NCI-H2081 (cell line): ENCODE data around the gene STEAP3.

Experiments
- DNase-seq, 2 experiments: peaks; one replicate each; lab custom pipeline; 2025; lab: John Stamatoyannopoulos, UW

Gene STEAP3

GRCh38 chr2:119292226-119292625 is 68.6 kb downstream of the STEAP3 start:
- DNase-seq = no peak

DNA sequence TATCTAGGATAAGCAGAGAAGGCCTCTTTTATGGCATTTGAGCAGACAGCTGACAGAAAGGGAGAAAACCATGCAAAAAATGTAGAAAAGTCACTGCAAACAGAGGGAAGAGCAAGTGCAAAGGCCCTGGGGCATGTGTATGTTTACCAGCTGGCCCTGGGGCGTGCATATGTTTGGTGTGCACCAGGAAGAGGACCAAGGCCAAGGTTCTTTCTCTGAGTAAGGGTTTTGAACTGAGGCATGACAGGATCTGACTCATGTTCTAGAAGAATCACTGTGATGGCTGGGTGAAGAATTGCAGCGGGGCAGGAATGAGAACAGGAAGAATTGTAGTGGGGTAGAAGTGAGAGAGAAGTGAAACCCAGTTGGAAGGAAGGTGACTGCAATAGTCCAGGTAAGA is 69.6 kb downstream of the STEAP3 start:
- DNase-seq = no peak

DNA sequence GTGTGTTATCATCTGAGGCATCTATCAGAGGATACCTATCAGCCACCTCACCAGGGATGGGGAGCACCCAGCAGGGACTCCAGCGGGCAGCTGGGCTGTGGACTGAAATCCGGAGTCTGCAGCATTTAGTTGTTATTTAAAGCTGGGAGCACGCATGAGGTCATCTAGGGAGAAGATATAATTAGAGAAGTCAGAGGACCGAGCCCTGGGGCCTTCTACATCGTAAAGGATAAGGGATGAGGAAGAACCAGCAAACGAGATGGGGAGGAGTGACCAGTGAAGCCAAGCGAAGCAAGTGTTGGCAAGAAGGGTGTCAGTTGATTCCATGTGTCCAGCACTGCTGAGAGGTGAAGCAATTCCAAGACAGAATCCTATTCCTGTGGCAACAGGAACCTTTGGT is 70.3 kb downstream of the STEAP3 start:
- DNase-seq = no peak

- DNase-seq = no peak
These were observed 71.0 kb downstream of the STEAP3 start for GRCh38 chr2:119294671-119295070.

DNA sequence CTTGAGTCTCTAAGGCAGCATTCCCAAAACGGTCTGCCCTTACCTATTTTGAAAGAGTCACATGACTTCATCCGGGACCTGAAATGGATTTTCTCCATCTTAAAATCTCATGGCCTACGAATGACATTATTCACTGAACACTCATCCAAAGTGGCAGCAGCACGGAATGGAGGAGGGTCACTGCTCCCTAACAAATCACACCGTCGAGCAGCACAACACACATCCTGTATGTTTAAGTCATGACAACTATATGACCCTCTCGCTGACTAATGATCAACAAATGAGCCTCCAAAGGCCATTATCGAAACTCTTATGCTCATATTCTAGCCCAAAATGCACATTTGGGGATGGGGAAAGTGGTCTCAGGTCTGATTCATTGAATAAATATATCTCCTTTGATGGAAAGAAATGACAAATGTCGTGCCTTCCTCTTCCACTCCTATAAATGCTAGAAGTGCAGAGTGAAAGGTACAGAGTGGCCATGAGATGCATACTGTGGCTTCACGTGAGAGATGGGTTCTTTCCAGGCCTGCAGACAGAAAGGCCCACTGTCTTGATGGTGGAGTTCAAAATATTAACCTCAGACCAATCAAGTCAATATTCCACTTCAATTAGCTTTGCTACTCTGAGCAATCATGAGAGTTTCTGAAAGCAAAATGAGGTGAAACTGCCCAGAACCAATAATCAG is 72.2 kb downstream of the STEAP3 start:
- no peak for DNase-seq

DNA sequence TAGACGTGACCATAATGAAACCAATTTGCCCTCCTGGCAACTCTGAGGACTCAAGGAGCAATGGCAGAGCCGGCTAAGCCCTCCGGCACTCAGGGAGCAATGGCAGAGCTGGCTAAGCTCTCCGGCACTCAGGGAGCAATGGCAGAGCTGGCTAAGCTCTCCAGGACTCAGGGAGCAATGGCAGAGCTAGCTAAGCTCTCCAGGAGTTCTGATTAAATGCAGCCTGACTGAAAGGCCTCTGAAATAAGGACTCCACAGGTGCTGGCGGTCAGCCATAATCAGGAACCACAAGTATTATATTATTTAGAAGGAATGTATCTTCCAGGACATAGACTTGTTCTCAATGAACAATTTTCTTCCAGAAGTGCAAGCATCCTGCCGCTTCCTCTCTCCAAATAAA is 77.8 kb downstream of the STEAP3 start:
- DNase-seq = peak; percentile 17 to 41

DNA sequence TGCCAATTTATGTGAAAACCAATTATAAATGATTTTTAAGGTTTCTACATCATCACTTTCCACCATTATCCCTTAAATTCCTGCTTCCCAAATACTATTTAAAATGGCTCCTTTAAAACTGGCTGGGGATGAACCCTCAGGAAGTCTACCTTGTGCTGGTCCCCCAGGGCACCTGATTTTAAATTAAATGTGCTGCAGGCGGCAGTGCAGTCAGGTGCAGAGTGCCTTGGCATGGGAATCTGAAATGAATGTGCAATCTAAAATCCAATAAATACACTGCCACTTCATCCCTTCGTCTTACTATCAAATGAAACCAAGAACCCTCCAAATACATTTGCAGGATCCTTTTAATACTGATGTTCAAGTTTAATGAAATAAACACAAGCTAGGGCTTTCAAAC is 81.2 kb downstream of the STEAP3 start:
- DNase-seq = peak in 1 of 2 experiments; percentile 6

DNA sequence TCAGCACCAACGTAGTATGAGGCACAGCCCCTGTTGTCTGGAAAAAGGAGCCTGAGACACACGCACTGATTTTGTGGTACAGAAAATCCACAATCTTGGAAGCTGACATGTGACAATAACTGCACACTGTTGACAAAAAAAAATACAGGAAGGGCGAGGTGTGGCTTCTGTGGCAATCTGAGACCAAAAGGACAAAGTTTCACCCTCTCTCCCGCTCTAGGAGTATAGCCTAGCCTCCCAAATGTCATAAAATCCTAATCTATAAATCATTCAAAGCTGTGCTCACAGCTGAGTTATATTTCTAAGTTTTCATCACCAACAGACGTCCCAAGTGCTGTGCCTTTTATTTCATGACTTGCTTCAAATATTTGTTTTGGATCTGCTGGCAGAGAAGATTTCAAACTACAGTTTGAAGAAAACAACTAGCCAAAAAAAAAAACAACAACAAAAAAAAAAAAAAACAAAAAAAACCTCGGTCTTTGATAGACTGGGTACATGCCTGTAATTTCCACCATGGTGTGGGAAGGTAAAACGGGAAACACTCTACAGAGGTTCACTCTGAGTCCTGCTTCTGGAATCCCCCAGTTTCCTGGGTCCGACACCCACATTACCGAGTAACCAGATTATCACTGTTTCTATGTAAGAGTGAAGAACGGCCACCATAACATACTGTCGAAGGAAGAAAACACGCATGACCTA is 82.0 kb downstream of the STEAP3 start:
- DNase-seq = no peak

- DNase-seq = no peak
These were observed 82.6 kb downstream of the STEAP3 start for GRCh38 chr2:119306196-119306590.

GRCh38 chr2:119307419-119308140 is 83.9 kb downstream of the STEAP3 start:
- no peak for DNase-seq

GRCh38 chr2:119308793-119309330 is 85.2 kb downstream of the STEAP3 start:
- DNase-seq = no peak

DNA sequence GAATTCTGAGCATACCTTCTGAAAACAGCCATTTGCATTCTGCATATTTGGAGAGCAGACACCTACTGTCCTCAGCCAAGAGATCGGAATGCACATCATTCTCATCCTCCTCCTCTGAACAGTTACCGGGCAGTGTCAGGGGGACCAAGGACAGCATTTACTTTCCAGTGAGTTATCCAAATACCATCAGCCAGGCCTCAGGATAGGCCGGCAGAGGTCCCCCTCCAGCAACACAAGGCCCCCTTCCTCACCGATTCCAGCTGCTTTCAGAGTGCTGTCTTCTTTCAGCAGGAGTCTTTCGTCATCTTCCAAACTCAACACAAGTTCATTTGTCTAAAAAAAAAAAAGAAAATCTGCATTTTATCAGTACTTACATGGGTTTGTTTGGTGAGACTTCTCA is 87.7 kb downstream of the STEAP3 start:
- DNase-seq = no peak

DNA sequence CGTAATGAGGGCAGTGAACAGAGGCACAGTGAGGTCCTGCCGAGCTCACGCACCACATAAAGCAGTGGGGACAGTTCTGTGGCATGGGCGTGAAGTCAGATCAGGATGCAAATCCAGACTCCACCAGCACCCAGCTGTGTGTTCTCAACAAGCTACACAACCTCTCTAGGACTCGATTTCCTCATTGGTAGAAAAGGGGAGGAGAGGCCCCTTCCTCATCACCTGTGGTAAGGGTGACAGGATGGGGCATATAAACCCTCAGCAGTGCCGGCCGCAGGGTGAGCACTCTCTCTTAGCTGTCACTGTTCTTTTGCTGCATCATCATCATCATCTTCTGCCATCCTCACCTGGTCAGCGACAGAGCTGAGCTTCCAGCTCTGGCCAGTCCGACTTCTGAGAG is 88.2 kb downstream of the STEAP3 start:
- no peak for DNase-seq
